HG02678 (cell line): ENCODE data around the gene PLEKHH1.

ENCODE experiments used
- ATAC-seq: cut with Tn5 transposase; IDR thresholded peaks from one replicate; pipeline ENCODE4 v1.9.1; 2021; ENCODE audit warnings: mild to moderate bottlenecking, moderate library complexity; ENCODE audit not compliant: unreplicated experiment

The PLEKHH1 gene

GRCh38 chr14:67562025-67562775, 29.1 kb downstream of the PLEKHH1 start:
- ATAC-seq: no peak

- ATAC-seq: no peak
These were observed 29.7 kb downstream of the PLEKHH1 start for GRCh38 chr14:67562776-67563150.

DNA sequence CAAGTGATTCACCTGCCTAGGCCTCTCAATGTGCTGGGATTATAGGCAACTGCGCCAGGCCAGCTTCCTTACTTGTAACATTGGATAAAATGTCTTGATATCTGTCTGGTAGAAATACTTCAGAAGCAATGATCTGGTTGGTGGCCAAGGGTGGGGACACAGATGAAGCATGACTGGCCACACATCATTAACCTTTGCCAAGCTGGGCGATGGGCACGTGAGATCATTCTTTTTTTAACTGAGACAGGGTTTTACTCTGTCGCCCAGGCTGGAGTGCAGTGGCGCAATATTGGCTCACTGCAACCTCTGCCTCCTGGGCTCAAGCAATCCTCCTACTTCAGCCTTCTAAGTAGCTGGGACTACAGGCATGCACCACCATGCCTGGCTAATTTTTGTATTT, 31.1 kb downstream of the PLEKHH1 start:
- ATAC-seq: no peak

DNA sequence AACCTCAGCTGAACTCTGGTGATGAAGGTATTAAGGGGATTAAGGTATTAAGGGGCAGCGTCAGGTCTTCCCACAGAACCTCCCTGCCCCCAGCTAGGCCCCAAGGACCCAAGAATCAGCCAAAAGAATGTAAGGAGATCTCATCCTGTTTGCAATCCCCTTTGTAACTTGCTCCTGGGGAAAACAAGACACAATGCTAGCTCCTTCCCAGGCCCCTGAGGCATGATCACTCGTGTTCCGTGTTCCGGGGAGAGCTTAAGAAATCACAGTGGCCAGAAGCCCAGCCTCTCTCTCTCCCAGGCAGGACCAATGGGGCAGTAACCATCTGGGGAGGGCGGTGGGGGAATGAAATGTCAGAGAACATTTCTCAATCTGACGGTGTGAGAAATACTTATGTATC, 33.8 kb downstream of the PLEKHH1 start:
- no peak for ATAC-seq

- no peak for ATAC-seq
These were observed 34.6 kb downstream of the PLEKHH1 start for GRCh38 chr14:67567654-67568053.

DNA sequence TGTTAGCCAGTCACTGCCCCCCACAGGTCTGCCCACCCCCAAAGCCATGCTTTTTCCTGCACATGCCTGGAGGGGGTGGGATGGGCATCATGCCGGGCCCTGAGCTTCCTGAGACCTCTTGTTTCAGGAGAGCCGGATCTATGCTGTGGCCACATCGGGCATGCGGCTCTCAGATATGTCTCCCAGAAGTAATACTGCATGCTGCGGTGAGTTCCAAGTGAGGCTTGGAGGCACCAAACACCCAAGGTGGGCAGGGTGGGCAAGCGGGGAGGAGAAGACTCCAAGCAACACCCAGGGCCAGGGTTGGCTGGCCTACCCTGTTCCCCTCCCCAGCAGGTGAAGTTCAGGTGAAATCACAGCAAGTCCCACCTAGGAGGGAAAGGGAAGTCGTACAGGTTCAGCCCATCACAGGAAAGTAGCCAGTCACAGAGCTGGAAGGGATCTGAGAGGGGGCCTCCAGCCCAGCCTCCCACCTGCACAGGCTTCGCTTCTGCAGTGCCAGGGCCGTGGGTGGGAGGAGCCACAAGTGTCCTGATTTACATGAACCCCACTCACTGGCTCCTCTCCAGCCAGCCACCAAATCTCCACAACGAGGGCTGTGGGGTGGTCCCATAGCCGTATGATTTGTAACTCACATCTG, 36.0 kb downstream of the PLEKHH1 start:
- no peak for ATAC-seq

DNA sequence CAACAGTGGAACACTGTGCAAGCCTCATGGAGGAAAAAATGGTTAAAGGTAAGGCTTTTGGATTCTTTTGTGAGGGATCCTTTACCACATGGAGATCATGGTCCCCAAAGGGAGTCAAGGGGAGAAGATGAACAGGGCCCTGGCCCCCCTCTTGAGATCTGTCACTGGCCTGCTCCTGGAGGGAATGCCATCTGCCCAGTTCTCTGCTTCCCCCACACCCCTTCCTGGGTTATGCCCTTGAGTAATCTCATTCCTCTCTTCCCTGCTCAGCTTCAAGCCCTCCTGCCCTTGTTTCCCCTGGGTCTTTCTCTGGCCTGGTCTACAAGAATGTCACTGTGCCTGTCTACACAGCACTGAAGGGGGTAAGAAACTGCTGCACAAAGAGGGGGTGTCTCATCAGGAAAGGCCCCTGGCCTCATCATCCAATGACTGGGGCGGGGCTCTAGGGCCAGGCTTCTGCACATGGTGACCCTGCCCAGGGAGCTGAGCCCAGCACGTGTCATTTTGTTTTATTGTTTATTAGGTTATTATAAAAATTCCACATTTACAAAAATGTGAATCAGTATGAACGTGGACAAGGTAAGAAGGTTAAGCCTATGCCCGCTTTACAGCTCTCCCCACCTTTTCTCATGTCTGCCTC, 36.7 kb downstream of the PLEKHH1 start:
- ATAC-seq: no peak

DNA sequence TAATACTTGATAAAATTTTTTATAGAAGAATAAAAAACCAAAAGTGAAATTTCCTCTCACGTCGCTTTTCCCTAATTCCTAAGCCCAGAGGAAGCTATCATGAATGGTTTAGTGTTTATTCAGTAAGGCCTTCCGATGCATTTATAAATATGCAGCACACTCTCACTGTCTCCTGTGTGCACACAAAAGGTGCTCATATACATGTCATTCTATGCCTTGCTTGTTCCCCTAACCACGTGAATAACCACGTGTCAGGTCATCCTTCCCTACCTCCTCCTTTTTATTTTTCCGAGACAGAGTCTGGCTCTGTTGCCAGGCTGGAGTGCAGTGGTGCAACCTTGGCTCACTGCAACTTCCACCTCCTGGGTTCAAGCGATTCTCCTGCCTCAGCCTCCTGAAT, 37.4 kb downstream of the PLEKHH1 start:
- no peak for ATAC-seq

DNA sequence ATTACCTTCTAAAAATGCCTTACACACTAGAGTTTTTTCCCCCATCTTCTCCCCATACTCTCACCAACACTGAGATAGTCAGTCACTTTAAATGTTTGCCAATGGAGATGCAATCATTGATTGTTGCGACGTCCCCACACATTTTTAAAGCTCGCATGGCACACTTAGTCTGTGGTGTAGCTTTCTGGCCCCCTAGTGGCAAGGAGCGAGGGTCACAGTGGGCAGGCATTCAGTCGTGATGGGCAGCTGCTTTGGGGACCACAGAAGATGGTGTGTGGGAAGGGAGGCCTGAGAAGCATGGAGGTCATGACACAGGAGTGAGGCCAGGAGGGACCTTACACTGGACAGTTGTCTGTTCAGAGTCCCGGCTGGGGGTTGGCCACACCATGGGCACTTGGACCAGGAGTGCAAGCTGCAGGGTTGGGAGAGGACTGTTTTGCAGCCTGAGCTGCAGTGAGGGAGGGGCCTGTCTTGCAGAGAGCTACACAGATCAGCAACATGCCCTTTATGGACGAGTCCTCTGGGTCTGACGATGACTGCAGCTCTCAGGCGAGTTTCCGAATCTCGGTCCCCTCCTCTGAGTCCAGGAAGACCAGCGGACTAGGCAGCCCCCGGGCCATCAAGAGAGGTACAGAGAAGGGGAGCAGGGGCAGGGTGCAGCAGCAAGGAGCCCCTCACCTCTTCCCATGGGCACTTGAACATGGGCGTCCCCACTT, 38.3 kb downstream of the PLEKHH1 start:
- no peak for ATAC-seq

DNA sequence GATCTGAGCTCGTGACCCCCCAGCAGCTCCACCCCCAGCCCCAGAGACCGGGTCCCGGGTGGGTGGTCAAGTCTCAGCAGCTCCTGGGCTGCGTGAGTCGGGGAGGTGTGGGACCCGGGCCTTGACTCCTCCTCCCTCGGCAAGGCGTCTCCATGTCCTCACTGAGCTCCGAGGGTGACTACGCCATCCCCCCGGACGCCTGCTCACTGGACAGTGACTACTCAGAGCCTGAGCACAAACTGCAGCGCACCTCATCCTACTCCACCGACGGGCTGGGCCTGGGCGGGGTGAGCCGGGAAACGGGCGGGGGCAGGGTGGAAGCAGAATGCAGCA, 38.9 kb downstream of the PLEKHH1 start:
- ATAC-seq: no peak

GRCh38 chr14:67572608-67573007, 39.5 kb downstream of the PLEKHH1 start:
- no peak for ATAC-seq

DNA sequence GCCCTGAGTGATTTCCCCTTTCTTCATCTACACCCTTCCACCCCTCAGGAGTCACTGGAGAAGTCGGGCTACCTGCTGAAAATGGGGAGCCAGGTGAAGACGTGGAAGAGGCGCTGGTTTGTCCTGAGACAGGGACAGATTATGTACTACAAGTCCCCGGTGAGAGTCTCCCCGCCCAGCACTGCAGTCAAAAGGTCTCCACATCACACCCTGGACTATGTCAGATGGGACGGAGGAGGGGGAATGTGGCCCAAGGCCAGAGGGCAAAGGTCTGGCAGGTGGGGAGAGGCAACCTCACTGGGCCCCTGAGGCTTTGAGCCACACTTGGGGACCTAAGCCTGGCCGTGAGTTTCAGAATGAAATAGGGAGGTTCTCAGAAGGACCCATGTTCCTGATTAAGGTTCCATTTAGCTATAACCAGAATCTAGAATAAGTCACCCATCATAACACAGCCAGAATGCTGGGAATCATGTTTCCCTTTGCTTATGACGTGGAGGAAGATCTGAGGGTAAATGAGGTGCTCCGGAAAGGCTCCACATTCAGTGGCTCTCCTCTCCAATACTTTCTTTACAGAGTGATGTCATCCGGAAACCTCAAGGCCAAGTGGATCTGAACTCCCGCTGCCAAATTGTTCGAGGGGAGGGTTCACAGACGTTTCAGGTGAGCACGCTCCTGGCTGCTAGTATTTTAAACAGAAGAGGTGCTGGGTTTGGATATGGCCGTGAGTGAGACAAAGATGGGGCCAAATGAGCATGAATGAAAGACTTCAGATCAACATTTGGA, 40.3 kb downstream of the PLEKHH1 start:
- no peak for ATAC-seq

GRCh38 chr14:67574156-67574555, 41.1 kb downstream of the PLEKHH1 start:
- ATAC-seq: no peak

DNA sequence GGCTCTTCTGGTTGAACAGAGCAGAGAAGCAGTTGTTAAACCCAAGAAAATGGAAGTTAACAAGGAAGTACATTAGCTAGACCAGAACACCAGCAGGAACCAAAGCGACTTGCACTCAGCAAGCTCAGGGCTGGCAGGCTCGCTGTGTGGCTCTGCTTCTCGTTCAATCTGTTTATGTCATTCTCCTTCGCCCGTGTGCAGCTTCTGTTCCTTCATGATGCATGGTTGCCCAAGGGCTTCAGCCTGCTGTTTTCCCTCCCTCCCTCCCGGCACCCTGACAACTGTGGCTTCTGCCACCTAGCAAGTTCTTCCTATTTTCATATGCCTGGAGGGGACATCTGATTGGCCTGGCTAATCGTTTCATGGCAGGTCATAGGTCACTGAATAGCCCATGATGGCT, 41.7 kb downstream of the PLEKHH1 start:
- no peak for ATAC-seq

- ATAC-seq: no peak
These were observed 42.6 kb downstream of the PLEKHH1 start for GRCh38 chr14:67575684-67576083.

DNA sequence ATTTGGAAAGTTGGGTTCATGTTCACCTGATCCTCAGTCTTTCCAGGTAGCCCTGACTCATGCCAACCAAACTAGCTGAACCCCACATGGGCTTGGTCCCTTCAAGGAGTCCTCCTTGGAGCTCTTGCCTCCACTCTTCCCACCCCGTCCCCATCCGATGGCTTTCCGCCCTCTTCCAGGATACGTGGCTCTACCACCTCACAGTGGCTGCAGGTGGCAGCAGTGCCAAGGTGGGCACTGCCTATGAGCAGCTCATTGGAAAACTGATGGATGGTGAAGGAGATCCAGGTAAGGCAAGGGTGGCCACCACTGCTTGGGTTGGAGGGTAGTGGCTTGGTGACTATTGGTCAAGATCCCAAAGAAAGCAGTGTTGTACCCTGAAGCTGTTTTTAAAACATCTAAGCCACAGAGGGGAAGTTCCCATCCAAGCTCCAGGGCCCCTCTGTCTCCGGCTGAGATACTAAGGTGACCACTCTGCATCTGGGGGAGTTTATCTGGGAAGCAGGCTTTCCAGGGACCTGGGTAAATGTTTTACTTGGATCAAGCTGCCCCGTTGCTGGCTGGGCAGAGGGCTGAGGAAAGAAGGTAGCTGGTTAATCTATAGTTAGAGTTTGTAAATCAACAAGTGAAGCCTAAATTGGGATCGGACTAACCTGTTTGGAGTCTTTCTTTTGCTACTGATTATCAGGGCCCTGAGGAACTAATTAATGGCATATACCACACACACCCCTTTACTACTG, 43.3 kb downstream of the PLEKHH1 start:
- ATAC-seq: no peak

GRCh38 chr14:67577181-67577808, 44.2 kb downstream of the PLEKHH1 start:
- ATAC-seq: no peak

GRCh38 chr14:67577909-67578749, 45.0 kb downstream of the PLEKHH1 start:
- ATAC-seq: no peak

- ATAC-seq: no peak
These were observed 46.0 kb downstream of the PLEKHH1 start for GRCh38 chr14:67579040-67579439.
